Measurements from ENCODE around the gene TAS2R41. TPM values are rescaled to one million over a fixed set of nuclear protein-coding genes. Genes with fewer than 3 reads are reported as not detected.

Gene TAS2R41
- polyA plus RNA-seq, 3 donors: 0.19 TPM; not detected in 2

GRCh38 chr7:143462045-143462444, 15.6 kb upstream of the TAS2R41 start:
- H3K9me3 Mint-ChIP-seq: peaks cover 0 to 7% (median 2%) of the 10 kb centered on the region in 7 donors
- peaks cover 0 to 5% of the 10 kb centered on the region in 2 donors for H3K9me3 ChIP-seq (replicated peaks in 1 of 2; ENCODE audit: control insufficient read depth in 1 of 2, insufficient read depth in 1 of 2, low read length in 2 of 2)
- no peak overlapping the region for H3K4me2 ChIP-seq (replicated peaks; ENCODE audit: extremely low read depth, low read length, poor library complexity, severe bottlenecking)
- peaks cover 5 to 7% of the 10 kb centered on the region in 2 donors for H3K36me3 Mint-ChIP-seq
- no peak overlapping the region for H3K4me3 Mint-ChIP-seq
- H3K27ac Mint-ChIP-seq: peak overlapping the region in 3 of 7 donors; percentile 9 to 51 (median 50)
- H4K20me1 ChIP-seq (ENCODE audit: insufficient read depth, low read length): no peaks in the 10 kb centered on the region
- H3K79me2 ChIP-seq (ENCODE audit: insufficient read depth, low read length): peaks cover 19% of the 10 kb centered on the region
- H3K27ac ChIP-seq (ENCODE audit: low read depth in 1 of 2, low read length in 2 of 2): no peak overlapping the region
- H3K27me3 Mint-ChIP-seq (ENCODE audit: low read depth in 3 of 3): peaks cover 0 to 2% (median 0%) of the 10 kb centered on the region in 3 donors
- H2AFZ ChIP-seq (ENCODE audit: insufficient read depth, low read depth, low read length, poor library complexity, severe bottlenecking): no peak overlapping the region
- no peak for DNase-seq
- no peak for TF ChIP-seq CTCF (IDR thresholded peaks at IDR 0.05)
- H3K4me1 Mint-ChIP-seq: peaks cover 42% of the 10 kb centered on the region
- no peaks in the 10 kb centered on the region for H3K36me3 ChIP-seq (replicated peaks in 1 of 2; ENCODE audit: control insufficient read depth in 1 of 2, insufficient read depth in 2 of 2, low read length in 2 of 2)
- no peak overlapping the region for H3K9ac ChIP-seq (ENCODE audit: insufficient read depth, low read length, poor library complexity, severe bottlenecking)
- H3K4me1 ChIP-seq (ENCODE audit: control insufficient read depth in 1 of 2, insufficient read depth in 2 of 2, low read length in 2 of 2): peaks cover 30 to 40% of the 10 kb centered on the region in 2 donors
- intact Hi-C loops (cut with micrococcal nuclease): no loop called here
- no CpG with 5 or more reads among the region's 3 CpGs for WGBS (ENCODE audit: insufficient coverage)
- no peak overlapping the region for H3K4me3 ChIP-seq (replicated peaks in 1 of 3; ENCODE audit: low read depth in 2 of 3, low read length in 3 of 3)
- H3K27me3 ChIP-seq (ENCODE audit: control insufficient read depth in 2 of 2, insufficient read depth in 2 of 2, low read length in 2 of 2): no peaks in the 10 kb centered on the region

- H3K79me2 ChIP-seq (ENCODE audit: insufficient read depth, low read length): peaks cover 19% of the 10 kb centered on the region
- H3K27me3 ChIP-seq (ENCODE audit: control insufficient read depth in 2 of 2, insufficient read depth in 2 of 2, low read length in 2 of 2): no peaks in the 10 kb centered on the region
- no peak overlapping the region for H3K4me3 Mint-ChIP-seq
- peak overlapping the region in 1 of 7 donors; percentile 56 for H3K27ac Mint-ChIP-seq
- H3K4me1 Mint-ChIP-seq: peaks cover 30% of the 10 kb centered on the region
- peaks cover 0 to 7% (median 2%) of the 10 kb centered on the region in 7 donors for H3K9me3 Mint-ChIP-seq
- peak overlapping the region in 1 of 2 donors; percentile 50 for H3K27ac ChIP-seq (ENCODE audit: low read depth in 1 of 2, low read length in 2 of 2)
- no peaks in the 10 kb centered on the region for H4K20me1 ChIP-seq (ENCODE audit: insufficient read depth, low read length)
- intact Hi-C loops (cut with micrococcal nuclease): no loop called here
- peaks cover 20 to 27% of the 10 kb centered on the region in 2 donors for H3K4me1 ChIP-seq (ENCODE audit: control insufficient read depth in 1 of 2, insufficient read depth in 2 of 2, low read length in 2 of 2)
- no peak overlapping the region for H3K4me3 ChIP-seq (replicated peaks in 1 of 3; ENCODE audit: low read depth in 2 of 3, low read length in 3 of 3)
- H3K27me3 Mint-ChIP-seq (ENCODE audit: low read depth in 3 of 3): peaks cover 0 to 2% (median 0%) of the 10 kb centered on the region in 3 donors
- H3K4me2 ChIP-seq (replicated peaks; ENCODE audit: extremely low read depth, low read length, poor library complexity, severe bottlenecking): no peak overlapping the region
- TF ChIP-seq CTCF (IDR thresholded peaks at IDR 0.05): no peak
- H3K36me3 Mint-ChIP-seq: peaks cover 7 to 8% of the 10 kb centered on the region in 2 donors
- peaks cover 0 to 5% of the 10 kb centered on the region in 2 donors for H3K9me3 ChIP-seq (replicated peaks in 1 of 2; ENCODE audit: control insufficient read depth in 1 of 2, insufficient read depth in 1 of 2, low read length in 2 of 2)
- H3K9ac ChIP-seq (ENCODE audit: insufficient read depth, low read length, poor library complexity, severe bottlenecking): no peak overlapping the region
- peak; percentile 9 to 15 (median 14) for DNase-seq
- H2AFZ ChIP-seq (ENCODE audit: insufficient read depth, low read depth, low read length, poor library complexity, severe bottlenecking): no peak overlapping the region
- H3K36me3 ChIP-seq (replicated peaks in 1 of 2; ENCODE audit: control insufficient read depth in 1 of 2, insufficient read depth in 2 of 2, low read length in 2 of 2): no peaks in the 10 kb centered on the region
Measured at GRCh38 chr7:143463556-143463955, 14.1 kb upstream of the TAS2R41 start.
